ENCODE results near the gene SLC24A1. TPM values are rescaled to one million over a fixed set of nuclear protein-coding genes. Genes with fewer than 3 reads are reported as not detected.

The SLC24A1 gene
- total and polyA plus RNA-seq, 2 of the 4 experiments (the other 2 are of a cell fraction), result 3.6 to 4.9 TPM

GRCh38 chr15:65690173-65690572 lies 68.4 kb downstream of the SLC24A1 start:
- TF ChIP-seq, protein P1, sequence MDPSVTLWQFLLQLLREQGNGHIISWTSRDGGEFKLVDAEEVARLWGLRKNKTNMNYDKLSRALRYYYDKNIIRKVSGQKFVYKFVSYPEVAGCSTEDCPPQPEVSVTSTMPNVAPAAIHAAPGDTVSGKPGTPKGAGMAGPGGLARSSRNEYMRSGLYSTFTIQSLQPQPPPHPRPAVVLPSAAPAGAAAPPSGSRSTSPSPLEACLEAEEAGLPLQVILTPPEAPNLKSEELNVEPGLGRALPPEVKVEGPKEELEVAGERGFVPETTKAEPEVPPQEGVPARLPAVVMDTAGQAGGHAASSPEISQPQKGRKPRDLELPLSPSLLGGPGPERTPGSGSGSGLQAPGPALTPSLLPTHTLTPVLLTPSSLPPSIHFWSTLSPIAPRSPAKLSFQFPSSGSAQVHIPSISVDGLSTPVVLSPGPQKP (IDR thresholded peaks at IDR 0.05; ENCODE audit: borderline replicate concordance, low read depth, low read length), result no peak
- TF ChIP-seq SMC3 (IDR thresholded peaks at IDR 0.05; ENCODE audit: low read depth, low read length) (no peak), MAFK (IDR thresholded peaks at IDR 0.05; ENCODE audit: low read depth, low read length) (no peak), CHD1 (IDR thresholded peaks at IDR 0.05; ENCODE audit: low read depth, low read length) (no peak), RFX5 (IDR thresholded peaks at IDR 0.05; ENCODE audit: low read depth, low read length) (no peak), POLR2A (IDR thresholded peaks at IDR 0.05; ENCODE audit: low read depth, low read length) (no peak), RAD21 (IDR thresholded peaks at IDR 0.05; ENCODE audit: low read length) (no peak), NFE2L2 (IDR thresholded peaks at IDR 0.05; ENCODE audit: low read depth, low read length) (no peak)
- TF ChIP-seq, protein P2, sequence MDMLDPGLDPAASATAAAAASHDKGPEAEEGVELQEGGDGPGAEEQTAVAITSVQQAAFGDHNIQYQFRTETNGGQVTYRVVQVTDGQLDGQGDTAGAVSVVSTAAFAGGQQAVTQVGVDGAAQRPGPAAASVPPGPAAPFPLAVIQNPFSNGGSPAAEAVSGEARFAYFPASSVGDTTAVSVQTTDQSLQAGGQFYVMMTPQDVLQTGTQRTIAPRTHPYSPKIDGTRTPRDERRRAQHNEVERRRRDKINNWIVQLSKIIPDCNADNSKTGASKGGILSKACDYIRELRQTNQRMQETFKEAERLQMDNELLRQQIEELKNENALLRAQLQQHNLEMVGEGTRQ (IDR thresholded peaks at IDR 0.05; ENCODE audit: low read depth, low read length), result no peak
- Histone ChIP-seq H2BK5ac (ENCODE audit: low read depth, low read length, poor library complexity, severe bottlenecking) (no peak overlapping the region), H3K27ac (ENCODE audit: insufficient read depth, low read length) (no peak overlapping the region), H3K18ac (ENCODE audit: low read depth, low read length) (no peak overlapping the region), H2AFZ (replicated peaks; ENCODE audit: low read length, poor library complexity) (no peak overlapping the region), H4K20me1 (ENCODE audit: insufficient read depth, low read length) (no peaks in the 10 kb centered on the region), H3K14ac (replicated peaks; ENCODE audit: low read depth, low read length) (no peak overlapping the region), H3K4me2 (ENCODE audit: low read depth, low read length) (no peak overlapping the region), H4K91ac (ENCODE audit: insufficient read depth, low read depth, low read length) (no peak overlapping the region), H2AK5ac (ENCODE audit: low read depth, low read length) (no peak overlapping the region), H3K36me3 (ENCODE audit: control insufficient read depth, insufficient read depth, low read length) (peaks cover 10% of the 10 kb centered on the region), H4K5ac (ENCODE audit: low read depth, low read length) (no peak overlapping the region), H3K23ac (ENCODE audit: low read depth, low read length) (no peak overlapping the region), H3K4me1 (ENCODE audit: control insufficient read depth, insufficient read depth, low read length) (no peaks in the 10 kb centered on the region), H2AK9ac (replicated peaks; ENCODE audit: low read depth, low read length, poor library complexity) (no peak overlapping the region), H2BK120ac (ENCODE audit: low read depth, low read length) (no peak overlapping the region), H3K79me1 (ENCODE audit: low read depth in 1 of 2, low read length in 2 of 2) (no peaks in the 10 kb centered on the region), H3K4ac (ENCODE audit: low read depth, low read length) (no peak overlapping the region), H3K9me1 (ENCODE audit: insufficient read depth, low read length) (no peaks in the 10 kb centered on the region), H2BK15ac (ENCODE audit: low read depth, low read length) (no peak overlapping the region), H3K27me3 (ENCODE audit: control insufficient read depth, insufficient read depth, low read length) (no peaks in the 10 kb centered on the region), H3K4me3 (ENCODE audit: insufficient read depth, low read depth, low read length) (no peak overlapping the region), H3K9ac (ENCODE audit: low read depth, low read length) (no peak overlapping the region), H3K56ac (ENCODE audit: extremely low read depth, insufficient read depth, low read length) (no peak overlapping the region), H2BK20ac (ENCODE audit: low read depth, low read length) (no peak overlapping the region), H4K8ac (ENCODE audit: low read depth in 2 of 2, low read length in 2 of 2) (no peak overlapping the region), H3K9me3 (ENCODE audit: control insufficient read depth, insufficient read depth, low read length) (no peaks in the 10 kb centered on the region)
- intact Hi-C loops (cut with micrococcal nuclease), result no loop called here
- dilution Hi-C loops (cut with HindIII; ENCODE audit: low sequenced_read_pairs, unreplicated experiment), result no loop called here
- POLR2A ChIA-PET (ENCODE audit: unreplicated experiment), result no interaction called here
- no peak for DNase-seq
- ATAC-seq (ENCODE audit: low read depth), result no peak
- CTCF ChIA-PET, result no interaction called here
- BruUV-seq (replicated peaks), result no TSS peak
- WGBS, 2 experiments (ENCODE audit: extremely low coverage in 2 of 2, insufficient read length in 1 of 2), result no CpG with 5 or more reads among the region's 1 CpG
- in situ Hi-C loops (cut with MboI; ENCODE audit: low sequenced_read_pairs), result no loop called here
